Anterior cingulate cortex (tissue), 58 donors: ENCODE measurements around the gene CEP95.
"Not testable (repeated sequence)": the region's sequence is repeated elsewhere in the genome, so short reads cannot be mapped to it uniquely, and the experiment has no call there.

Experiments used
- DNase-seq, 58 donors: peaks; one replicate each; lab custom pipeline; 2025; lab: John Stamatoyannopoulos, UW

CEP95 gene

GRCh38 chr17:64555281-64555680, 48.5 kb downstream of the CEP95 start:
- DNase-seq, result no peak

- no peak for DNase-seq
These were observed 57.3 kb downstream of the CEP95 start for GRCh38 chr17:64564098-64564497.

GRCh38 chr17:64565563-64565962, 58.8 kb downstream of the CEP95 start:
- no peak for DNase-seq

- no peak for DNase-seq
These were observed 65.0 kb downstream of the CEP95 start for GRCh38 chr17:64571746-64572145.

GRCh38 chr17:64572682-64573154, 65.9 kb downstream of the CEP95 start:
- no peak for DNase-seq

- no peak for DNase-seq
These were observed 66.4 kb downstream of the CEP95 start for GRCh38 chr17:64573214-64573613.

- DNase-seq, result no peak
These were observed 67.9 kb downstream of the CEP95 start for GRCh38 chr17:64574646-64575045.

GRCh38 chr17:64575431-64575830, 68.7 kb downstream of the CEP95 start:
- DNase-seq, result no peak

- DNase-seq, result not testable (repeated sequence)
These were observed 70.2 kb downstream of the CEP95 start for GRCh38 chr17:64577025-64577424.

GRCh38 chr17:64579917-64580316, 73.1 kb downstream of the CEP95 start:
- DNase-seq, result no peak

- DNase-seq, result no peak
These were observed 73.9 kb downstream of the CEP95 start for GRCh38 chr17:64580384-64581315.

GRCh38 chr17:64583038-64583437, 76.3 kb downstream of the CEP95 start:
- no peak for DNase-seq

GRCh38 chr17:64585146-64585545, 78.4 kb downstream of the CEP95 start:
- DNase-seq, result no peak
